IMR-90 (cell line): Measurements from ENCODE around the gene KCNK4. TPM values are rescaled to one million over a fixed set of nuclear protein-coding genes. Genes with fewer than 3 reads are reported as not detected.

Experiments
- ATAC-seq: fragments of 200-7000 bp; cut with Tn5 transposase; 2 replicates; pipeline ENCODE4 v1.9.1; 2020; ENCODE audit warnings: low read depth, mild to moderate bottlenecking, moderate library complexity
- BruUV-seq: library from RNA; stranded (reverse); fragments of 400-500 nt; replicated peaks from 2 replicates; lab custom pipeline; 2021; lab: Mats Ljungman, UMichigan
- CTCF ChIA-PET: fragments of 300-600 bp; formaldehyde crosslinking; extraction: SDS; loops from one replicate; lab custom pipeline; 2021; ENCODE audit warnings: antibody characterized with exemption; lab: Yijun Ruan, JAX
- POLR2A ChIA-PET: fragments of 300-600 bp; sonication (Branson Sonifier 250); formaldehyde crosslinking; loops from one replicate; lab custom pipeline; 2022; ENCODE audit warnings: antibody characterized with exemption; ENCODE audit not compliant: unreplicated experiment; lab: Charles Lee
- DNase-seq: peaks from one replicate; pipeline ENCODE4 v3.0.0; 2013
- H2AFZ ChIP-seq: replicated peaks from 2 replicates; pipeline ENCODE3; 2013; ENCODE audit warnings: low read length, mild to moderate bottlenecking; ENCODE audit not compliant: poor library complexity
- H2AK5ac ChIP-seq: 2 replicates; pipeline ENCODE4 v1.6.1; 2013; ENCODE audit warnings: low read depth, low read length, inconsistent platforms
- H2AK9ac ChIP-seq: replicated peaks from 2 replicates; pipeline ENCODE3; 2013; ENCODE audit warnings: mild to moderate bottlenecking, low read depth, low read length, moderate library complexity; ENCODE audit not compliant: poor library complexity
- H2BK120ac ChIP-seq: 2 replicates; pipeline ENCODE4 v1.6.1; 2013; ENCODE audit warnings: low read depth, low read length, inconsistent platforms
- H2BK15ac ChIP-seq: 3 replicates; pipeline ENCODE4 v1.6.1; 2013; ENCODE audit warnings: low read depth, low read length, inconsistent platforms
- H2BK20ac ChIP-seq: 2 replicates; pipeline ENCODE4 v1.6.1; 2013; ENCODE audit warnings: low read depth, mild to moderate bottlenecking, inconsistent platforms, low read length, moderate library complexity
- H2BK5ac ChIP-seq: 2 replicates; pipeline ENCODE4 v1.6.1; 2013; ENCODE audit warnings: mild to moderate bottlenecking, low read depth, low read length, inconsistent platforms; ENCODE audit not compliant: poor library complexity, severe bottlenecking
- H3K14ac ChIP-seq: replicated peaks from 2 replicates; pipeline ENCODE4 v1.6.1; 2013; ENCODE audit warnings: low read depth, low read length, inconsistent platforms
- H3K18ac ChIP-seq: 2 replicates; pipeline ENCODE4 v1.6.1; 2013; ENCODE audit warnings: low read depth, low read length, control low read depth
- H3K23ac ChIP-seq: 2 replicates; pipeline ENCODE4 v1.6.1; 2013; ENCODE audit warnings: low read depth, low read length, inconsistent platforms
- H3K27ac ChIP-seq: 2 replicates; pipeline ENCODE4 v1.5.1; 2013; ENCODE audit warnings: mild to moderate bottlenecking, control low read depth, low read length; ENCODE audit not compliant: insufficient read depth
- H3K27me3 ChIP-seq: 2 replicates; pipeline ENCODE4 v1.6.1; 2013; ENCODE audit warnings: low read length; ENCODE audit not compliant: control insufficient read depth, insufficient read depth
- H3K36me3 ChIP-seq: 2 replicates; pipeline ENCODE4 v1.6.1; 2013; ENCODE audit warnings: low read length, mixed read lengths; ENCODE audit not compliant: control insufficient read depth, insufficient read depth
- H3K4ac ChIP-seq: 2 replicates; pipeline ENCODE4 v1.6.1; 2013; ENCODE audit warnings: low read depth, low read length, inconsistent platforms
- H3K4me1 ChIP-seq: 2 replicates; pipeline ENCODE4 v1.6.1; 2013; ENCODE audit warnings: low read length, mixed read lengths; ENCODE audit not compliant: control insufficient read depth, insufficient read depth
- H3K4me2 ChIP-seq: 2 replicates; pipeline ENCODE4 v1.6.1; 2013; ENCODE audit warnings: low read depth, mild to moderate bottlenecking, control low read depth, low read length, moderate library complexity
- H3K4me3 ChIP-seq: 2 replicates; pipeline ENCODE4 v1.5.1; 2013; ENCODE audit warnings: low read depth, mild to moderate bottlenecking, control low read depth, low read length, moderate library complexity; ENCODE audit not compliant: insufficient read depth
- H3K56ac ChIP-seq: 2 replicates; pipeline ENCODE4 v1.6.1; 2013; ENCODE audit warnings: low read length, inconsistent platforms; ENCODE audit not compliant: insufficient read depth; ENCODE audit errors: extremely low read depth
- H3K79me1 ChIP-seq, 2 experiments: 2 replicates each; pipeline ENCODE4 v1.6.1; 2013; ENCODE audit warnings: low read length in 2 of 2, inconsistent platforms in 1 of 2, low read depth in 1 of 2
- H3K9ac ChIP-seq: 2 replicates; pipeline ENCODE4 v1.6.1; 2013; ENCODE audit warnings: low read depth, low read length, control low read depth
- H3K9me1 ChIP-seq: 2 replicates; pipeline ENCODE4 v1.6.1; 2013; ENCODE audit warnings: low read length, inconsistent platforms; ENCODE audit not compliant: insufficient read depth
- H3K9me3 ChIP-seq: 2 replicates; pipeline ENCODE4 v1.6.1; 2013; ENCODE audit warnings: low read length; ENCODE audit not compliant: control insufficient read depth, insufficient read depth
- H4K20me1 ChIP-seq: 2 replicates; pipeline ENCODE4 v1.6.1; 2013; ENCODE audit warnings: low read length, inconsistent platforms; ENCODE audit not compliant: insufficient read depth
- H4K5ac ChIP-seq: 2 replicates; pipeline ENCODE4 v1.6.1; 2013; ENCODE audit warnings: mild to moderate bottlenecking, low read depth, low read length, control low read depth
- H4K8ac ChIP-seq, 2 experiments: 2 replicates each; pipeline ENCODE4 v1.6.1; 2013; ENCODE audit warnings: low read depth in 2 of 2, low read length in 2 of 2, control low read depth in 1 of 2, inconsistent platforms in 1 of 2
- H4K91ac ChIP-seq: 2 replicates; pipeline ENCODE4 v1.6.1; 2013; ENCODE audit warnings: low read depth, low read length, inconsistent platforms; ENCODE audit not compliant: insufficient read depth
- CEBPB ChIP-seq: IDR thresholded peaks from 2 replicates; pipeline ENCODE4 v1.6.1; 2012; ENCODE audit warnings: low read depth, low read length, improper control_type of control experiment
- MAFK ChIP-seq: IDR thresholded peaks from 2 replicates; pipeline ENCODE4 v1.6.1; 2012; ENCODE audit warnings: low read depth, low read length, improper control_type of control experiment
- RFX5 ChIP-seq: IDR thresholded peaks from 2 replicates; pipeline ENCODE4 v1.8.0; 2012; ENCODE audit warnings: low read depth, mild to moderate bottlenecking, low read length, moderate library complexity
- WGBS, 2 experiments: methylation state at CpG; one replicate each; pipeline versions ENCODE4 v1.1.5 to v1.1.7; 2013; ENCODE audit warnings: missing lambda C conversion rate in 2 of 2; ENCODE audit not compliant: insufficient read length in 1 of 2; ENCODE audit errors: extremely low coverage in 2 of 2; 5-methylcytosine and 5-hydroxymethylcytosine counted together
- dilution Hi-C: fragments of 300-500 bp; cut with HindIII; formaldehyde crosslinking; loops from one replicate; pipeline ENCODE4 v1.14.3; 2018; ENCODE audit warnings: low sequenced_read_pairs; ENCODE audit not compliant: unreplicated experiment
- in situ Hi-C: fragments of 300-500 bp; cut with MboI; formaldehyde crosslinking; loops from 3 replicates; pipeline ENCODE4 v1.14.3; 2019; ENCODE audit warnings: low sequenced_read_pairs, inconsistent platforms, mixed read lengths
- intact Hi-C: fragments of 100-400 bp; cut with micrococcal nuclease; formaldehyde crosslinking; loops from 2 replicates; pipeline ENCODE4 v1.10.0; 2022
- polyA plus RNA-seq, 3 experiments: library from polyadenylated mRNA; depleted of rRNA; stranded (reverse); fragments of >200 nt; gene quantifications; 2 replicates each; pipeline ENCODE4 v1.2.3, GENCODE V29; 2012; ENCODE audit warnings: low replicate concordance in 1 of 3
- total RNA-seq: library from RNA; depleted of rRNA; stranded (reverse); fragments of >200 nt; gene quantifications from 2 replicates; pipeline ENCODE4 v1.2.3, GENCODE V29; 2012

Gene KCNK4
- total and polyA plus RNA-seq, 2 of the 4 experiments (the other 2 are of a cell fraction): not detected

- in situ Hi-C loops: no loop called here
- TF ChIP-seq MAFK (no peak), CEBPB (peak; percentile 33; the same call in 1 of the 2 replicates), RFX5 (no peak)
- no peaks in the 10 kb centered on the region for H3K36me3 ChIP-seq
- no peaks in the 10 kb centered on the region for H3K9me3 ChIP-seq
- H2BK120ac ChIP-seq: no peak overlapping the region
- no peak overlapping the region for H3K14ac ChIP-seq
- no peak overlapping the region for H4K91ac ChIP-seq
- no peak overlapping the region for H3K18ac ChIP-seq
- no peak overlapping the region for H3K4me3 ChIP-seq
- H4K20me1 ChIP-seq: 0 out of 2 replicates have a peak, but pooled peaks cover 3% of the 10 kb centered on the region
- H2BK15ac ChIP-seq: no peak overlapping the region
- no TSS peak for BruUV-seq
- H2AK9ac ChIP-seq: no peak overlapping the region
- no peak overlapping the region for H3K56ac ChIP-seq
- H4K8ac ChIP-seq: no peak overlapping the region
- peaks cover 3% of the 10 kb centered on the region; the same call in 1 of the 2 replicates for H3K9me1 ChIP-seq
- no peak overlapping the region for H3K4ac ChIP-seq
- no peak overlapping the region for H2BK20ac ChIP-seq
- H3K79me1 ChIP-seq: no peaks in the 10 kb centered on the region
- ChIA-PET POLR2A (interaction anchor here (0.7 kb wide), 1 partner anchor 135 kb away, joined by 4 read pairs; no protein-coding TSS in a partner anchor), CTCF (no interaction called here)
- no peak overlapping the region for H2BK5ac ChIP-seq
- no peak overlapping the region for H3K27ac ChIP-seq
- intact Hi-C loops: no loop called here
- H3K9ac ChIP-seq: no peak overlapping the region
- 70% methylated on average over 2 of the region's 8 CpGs; no CpG with 5 or more reads in 1 of the 2 experiments for WGBS, 2 experiments
- no peak for DNase-seq
- no peak overlapping the region for H2AFZ ChIP-seq
- H2AK5ac ChIP-seq: no peak overlapping the region; the same call in 1 of the 2 replicates
- no peak overlapping the region for H3K23ac ChIP-seq
- H3K4me1 ChIP-seq: peaks cover 6% of the 10 kb centered on the region
- no peak overlapping the region for H4K5ac ChIP-seq
- H3K27me3 ChIP-seq: peaks cover 9% of the 10 kb centered on the region; the same call in 1 of the 2 replicates
- ATAC-seq: no peak
- dilution Hi-C loops: no loop called here
- H3K4me2 ChIP-seq: no peak overlapping the region
Measured at GRCh38 chr11:64337538-64338249, 46.6 kb downstream of the KCNK4 start.
